AG10803 (cell line): ENCODE results near the gene TXNDC11.

Source experiments
- DNase-seq: peaks from one replicate; pipeline ENCODE4 v3.0.0; 2010; ENCODE audit warnings: low read depth
- H3K4me3 ChIP-seq: 2 replicates; pipeline ENCODE4 v1.5.1; 2011; ENCODE audit warnings: mild to moderate bottlenecking, low read length, control low read depth
- CTCF ChIP-seq: conservative IDR thresholded peaks from 2 replicates; pipeline ENCODE4 v1.5.1; 2011; ENCODE audit warnings: mild to moderate bottlenecking, low read length, control low read depth, inconsistent platforms

Gene TXNDC11

DNA sequence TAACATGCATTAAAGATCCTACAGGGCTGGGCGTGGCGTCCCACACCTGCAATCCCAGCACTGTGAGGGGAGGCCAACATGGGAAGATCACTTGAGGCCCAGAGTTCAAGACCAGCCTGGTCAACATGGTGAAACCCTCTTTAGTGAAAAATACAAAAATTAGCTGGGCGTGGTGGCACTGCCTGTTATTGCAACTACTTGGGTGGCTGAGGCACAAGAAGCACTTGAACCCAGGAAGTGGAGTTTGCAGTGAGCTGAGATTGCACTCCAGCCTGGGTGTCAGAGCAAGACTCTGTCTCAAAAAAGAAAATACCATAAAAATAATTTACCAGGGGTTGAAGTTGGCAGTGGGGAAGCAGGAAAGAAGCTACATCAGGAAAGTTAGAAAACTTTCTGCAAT is 12.9 kb downstream of the TXNDC11 start:
- H3K4me3 ChIP-seq: no peak overlapping the region
- no peak for DNase-seq
- TF ChIP-seq CTCF: no peak

- no peak overlapping the region for H3K4me3 ChIP-seq
- no peak for TF ChIP-seq CTCF
- DNase-seq: no peak
Observed at GRCh38 chr16:11727796-11728543, 14.7 kb downstream of the TXNDC11 start.

DNA sequence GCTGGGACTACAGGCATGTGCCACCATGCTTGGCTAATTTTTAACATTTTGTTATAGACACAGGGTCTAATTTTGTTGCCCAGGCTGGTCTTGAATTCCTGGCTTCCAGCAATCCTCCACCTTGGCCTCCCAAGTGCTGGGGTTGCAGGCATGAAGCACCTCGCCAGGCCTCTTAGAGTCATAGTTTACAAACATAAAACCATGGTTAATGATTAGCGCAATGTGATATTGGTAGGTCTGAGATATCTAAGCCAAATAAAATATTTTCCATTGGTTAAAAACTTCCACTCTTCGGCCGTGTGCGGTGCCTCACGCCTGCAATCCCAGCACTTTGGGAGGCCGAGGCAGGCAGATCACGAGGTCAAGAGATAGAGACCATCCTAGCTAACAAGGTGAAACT is 16.6 kb downstream of the TXNDC11 start:
- DNase-seq: no peak
- H3K4me3 ChIP-seq: no peak overlapping the region
- no peak for TF ChIP-seq CTCF

GRCh38 chr16:11725457-11725856 is 17.2 kb downstream of the TXNDC11 start:
- DNase-seq: no peak
- no peak overlapping the region for H3K4me3 ChIP-seq

DNA sequence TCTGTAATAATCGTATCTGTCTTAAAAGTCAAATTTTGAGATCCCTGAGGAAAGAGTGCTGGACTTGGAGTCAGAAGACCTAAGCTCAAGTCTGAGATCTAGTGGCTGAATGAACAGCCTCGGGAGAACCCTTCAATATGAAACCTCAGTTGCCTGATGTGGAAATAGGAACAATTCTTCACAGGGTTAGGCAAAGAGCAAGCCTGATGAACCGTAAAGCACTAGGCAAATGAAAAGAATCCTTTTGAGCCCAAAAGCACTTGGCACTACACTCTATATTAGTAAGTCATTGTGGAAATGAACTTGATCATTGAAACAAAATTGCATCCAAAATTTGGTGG is 20.2 kb downstream of the TXNDC11 start:
- TF ChIP-seq CTCF: no peak
- DNase-seq: no peak
- no peak overlapping the region for H3K4me3 ChIP-seq

More at GRCh38 chr16:11725457-11725856, 17.2 kb downstream of the TXNDC11 start:
- TF ChIP-seq CTCF: no peak

GRCh38 chr16:11721781-11722467 is 20.7 kb downstream of the TXNDC11 start:
- no peak for DNase-seq
- no peak overlapping the region for H3K4me3 ChIP-seq
- no peak for TF ChIP-seq CTCF

DNA sequence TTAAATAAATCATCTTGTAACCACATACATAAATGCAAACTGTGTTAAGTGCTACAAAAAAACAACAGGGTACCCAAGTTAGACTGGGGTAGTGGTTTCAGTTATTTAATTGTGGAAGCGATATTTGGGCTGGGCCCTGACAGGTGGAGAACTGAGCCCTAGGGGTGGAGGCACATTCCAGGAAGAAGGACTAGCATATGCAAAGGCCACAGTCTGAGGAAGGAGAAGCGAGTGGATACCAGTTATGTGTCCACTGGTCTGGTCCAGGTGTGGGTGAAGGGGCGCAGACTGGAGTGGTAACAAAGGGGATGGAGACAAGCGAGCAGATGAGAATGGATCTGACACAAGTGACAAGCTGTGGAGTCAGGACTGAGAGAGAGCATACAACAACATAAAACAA is 22.9 kb downstream of the TXNDC11 start:
- H3K4me3 ChIP-seq: no peak overlapping the region
- DNase-seq: no peak
- no peak for TF ChIP-seq CTCF
